Left cardiac atrium (tissue), 4 donors: ENCODE results near the gene ESYT2. TPM values are rescaled to one million over a fixed set of nuclear protein-coding genes. Genes with fewer than 3 reads are reported as not detected.
A peak's percentile ranks its signal among the peaks of the same experiment; 100 is the strongest.

Experiments used
- ATAC-seq, 2 donors: fragments of 200-7000 bp; cut with Tn5 transposase; one replicate each; pipeline ENCODE4 v1.9.1; 2020; ENCODE audit warnings: mild to moderate bottlenecking in 2 of 2, moderate library complexity in 2 of 2
- DNase-seq: peaks from one replicate; pipeline ENCODE4 v3.0.0-alpha.2; 2020
- intact Hi-C, 2 donors: fragments of 100-400 bp; cut with DNase I; formaldehyde crosslinking; loops; one replicate each; pipeline versions ENCODE4 v1.14.1 to v1.15.1; 2022 to 2023
- total RNA-seq, 2 donors: library from RNA; stranded (reverse); fragmentation: NEBNext Ultra II Directional; extraction: Animal tissue kit (Norgen Biotek cat#: 25700); gene quantifications; one replicate each; pipeline ENCODE4 v1.2.1, GENCODE V29; 2021
- donor health status: DM: no; HTN: yes; CAD: no.
- donor health status: DM: no; HTN: yes; CAD: no; lungs with severe emphysema.
- donor health status: DM: yes; HTN: yes; CAD: no.
- donor health status: Dilated cardiomyopathy.

ESYT2 gene
- total RNA-seq, 2 donors from 2014 or later = 46.5 to 79.3 TPM

- DNase-seq (no peak), ATAC-seq (peak in 1 of 2 donors; percentile 19)
- intact Hi-C loops = loop anchor here in 1 of 2 donors (5.0 kb wide), 1 partner anchor 47 kb away; no protein-coding TSS in a partner anchor
These were observed 14.1 kb downstream of the ESYT2 start for GRCh38 chr7:158815083-158815799.

GRCh38 chr7:158814637-158815036 is 14.7 kb downstream of the ESYT2 start:
- ATAC-seq (no peak), DNase-seq (no peak)
- intact Hi-C loops = loop anchor here in 1 of 2 donors (5.0 kb wide), 1 partner anchor 48 kb away; no protein-coding TSS in a partner anchor

GRCh38 chr7:158812684-158813083 is 16.6 kb downstream of the ESYT2 start:
- DNase-seq (no peak), ATAC-seq (no peak)
- intact Hi-C loops = no loop called here

GRCh38 chr7:158811894-158812293 is 17.4 kb downstream of the ESYT2 start:
- peak; percentile 56 to 64 for ATAC-seq
- DNase-seq = no peak
- intact Hi-C loops = no loop called here

GRCh38 chr7:158811461-158811860 is 17.8 kb downstream of the ESYT2 start:
- intact Hi-C loops = no loop called here
- DNase-seq (no peak), ATAC-seq (peak; percentile 53 to 66)

GRCh38 chr7:158810846-158811245 is 18.5 kb downstream of the ESYT2 start:
- ATAC-seq = no peak
- no peak for DNase-seq
- intact Hi-C loops = no loop called here

GRCh38 chr7:158809596-158809995 is 19.7 kb downstream of the ESYT2 start:
- DNase-seq (no peak), ATAC-seq (peak in 1 of 2 donors; percentile 20)
- intact Hi-C loops = no loop called here

- DNase-seq (no peak), ATAC-seq (no peak)
- intact Hi-C loops = no loop called here
These were observed 21.2 kb downstream of the ESYT2 start for GRCh38 chr7:158808126-158808525.

GRCh38 chr7:158805937-158806336 is 23.4 kb downstream of the ESYT2 start:
- ATAC-seq (no peak), DNase-seq (no peak)
- intact Hi-C loops = no loop called here

- intact Hi-C loops = no loop called here
- DNase-seq (no peak), ATAC-seq (no peak)
These were observed 23.9 kb downstream of the ESYT2 start for GRCh38 chr7:158805414-158805813.

- DNase-seq (no peak), ATAC-seq (no peak)
- intact Hi-C loops = no loop called here
These were observed 25.0 kb downstream of the ESYT2 start for GRCh38 chr7:158804335-158804734.

GRCh38 chr7:158803367-158803969 is 25.8 kb downstream of the ESYT2 start:
- ATAC-seq (no peak), DNase-seq (no peak)
- intact Hi-C loops = no loop called here

- DNase-seq (no peak), ATAC-seq (peak in 1 of 2 donors; percentile 79)
- intact Hi-C loops = no loop called here
These were observed 26.6 kb downstream of the ESYT2 start for GRCh38 chr7:158802535-158803366.

- intact Hi-C loops = no loop called here
- DNase-seq (no peak), ATAC-seq (no peak)
These were observed 30.6 kb downstream of the ESYT2 start for GRCh38 chr7:158798741-158799140.

- intact Hi-C loops = no loop called here
- ATAC-seq = no peak
- no peak for DNase-seq
These were observed 32.6 kb downstream of the ESYT2 start for GRCh38 chr7:158796667-158797066.

GRCh38 chr7:158795272-158795671 is 34.0 kb downstream of the ESYT2 start:
- intact Hi-C loops = no loop called here
- no peak for ATAC-seq
- DNase-seq = no peak

- DNase-seq (no peak), ATAC-seq (no peak)
- intact Hi-C loops = no loop called here
These were observed 38.2 kb downstream of the ESYT2 start for GRCh38 chr7:158791107-158791506.

GRCh38 chr7:158789842-158790241 is 39.5 kb downstream of the ESYT2 start:
- ATAC-seq (peak in 1 of 2 donors; percentile 39), DNase-seq (no peak)
- intact Hi-C loops = no loop called here

- DNase-seq (no peak), ATAC-seq (no peak)
- intact Hi-C loops = no loop called here
These were observed 42.4 kb downstream of the ESYT2 start for GRCh38 chr7:158786898-158787297.

- intact Hi-C loops = loop anchor here (5.0 kb wide), 1 partner anchor 43 kb away; the partner anchor contains the start of gene ESYT2 (in 2 of the 2)
- DNase-seq (no peak), ATAC-seq (no peak)
These were observed 45.0 kb downstream of the ESYT2 start for GRCh38 chr7:158784270-158784669.
